Cerebellar nuclear complex (tissue), 1 donor: Measurements from ENCODE around the gene UQCRQ.

ENCODE experiments used
- DNase-seq, 2 experiments: peaks; one replicate each; lab custom pipeline; 2025; lab: John Stamatoyannopoulos, UW

The UQCRQ gene

DNA sequence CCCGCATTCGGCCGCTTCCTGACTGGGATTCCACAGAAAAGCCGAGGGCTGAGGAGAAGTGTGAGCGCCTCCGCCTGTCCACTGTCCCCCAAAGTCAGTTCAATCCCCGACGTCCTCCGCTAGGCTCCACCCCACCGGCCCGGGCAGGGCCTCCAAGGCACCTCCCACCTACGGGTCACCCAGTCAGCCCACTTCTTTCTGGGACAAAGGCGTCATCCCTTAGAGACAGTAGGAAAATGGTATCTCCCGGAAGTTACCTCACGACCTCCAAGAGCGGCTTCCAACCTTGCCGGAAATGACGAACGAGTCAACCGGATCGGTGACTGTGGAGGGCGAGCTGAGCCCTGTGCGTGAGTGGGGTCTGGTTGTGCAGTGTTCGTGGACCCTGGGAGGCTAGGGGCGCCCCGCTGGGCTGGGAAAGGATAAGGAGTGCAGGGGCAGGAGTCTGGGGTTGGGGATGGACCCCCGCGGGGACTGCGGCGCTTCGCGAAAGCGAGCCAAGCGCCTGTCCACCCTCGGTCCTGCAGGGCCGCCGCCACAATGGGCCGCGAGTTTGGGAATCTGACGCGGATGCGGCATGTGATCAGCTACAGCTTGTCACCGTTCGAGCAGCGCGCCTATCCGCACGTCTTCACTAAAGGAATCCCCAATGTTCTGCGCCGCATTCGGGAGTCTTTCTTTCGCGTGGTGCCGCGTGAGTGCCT, at the start of gene UQCRQ, which contains the start of gene GDF9:
Gene UQCRQ (plus strand): TSS at position 301 of the 704 bp plus-strand sequence. CDS start 240 bp downstream, at position 541.
Gene GDF9 (minus strand): TSS at position 128 of the 704 bp plus-strand sequence. CDS start 1,936 bp downstream, outside the sequence.
- peak; percentile 97 to 98 for DNase-seq

DNA sequence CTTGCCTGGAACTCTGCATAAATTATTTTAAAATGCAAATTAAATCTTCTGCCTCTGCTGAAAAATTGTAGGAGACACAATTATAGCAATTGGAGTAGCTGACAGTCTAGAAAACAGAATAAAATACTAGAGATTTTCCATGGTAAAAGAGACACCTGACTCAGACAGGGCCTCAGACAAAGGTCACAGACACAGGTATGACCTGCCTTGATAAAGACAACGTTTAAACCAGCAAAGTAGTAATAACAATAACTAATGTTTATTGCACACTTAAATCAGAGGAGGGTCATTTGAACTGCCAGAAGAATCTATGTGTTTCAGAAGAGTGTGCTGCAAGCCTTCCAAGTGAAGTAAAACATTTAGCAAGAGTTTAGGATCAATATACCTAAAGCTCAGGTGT, 49.4 kb upstream of the UQCRQ start:
- DNase-seq, result no peak

GRCh38 chr5:132819468-132819867, 47.0 kb upstream of the UQCRQ start:
- no peak for DNase-seq

- peak; percentile 9 to 74 for DNase-seq
These were observed 46.2 kb upstream of the UQCRQ start for GRCh38 chr5:132820162-132820754.

DNA sequence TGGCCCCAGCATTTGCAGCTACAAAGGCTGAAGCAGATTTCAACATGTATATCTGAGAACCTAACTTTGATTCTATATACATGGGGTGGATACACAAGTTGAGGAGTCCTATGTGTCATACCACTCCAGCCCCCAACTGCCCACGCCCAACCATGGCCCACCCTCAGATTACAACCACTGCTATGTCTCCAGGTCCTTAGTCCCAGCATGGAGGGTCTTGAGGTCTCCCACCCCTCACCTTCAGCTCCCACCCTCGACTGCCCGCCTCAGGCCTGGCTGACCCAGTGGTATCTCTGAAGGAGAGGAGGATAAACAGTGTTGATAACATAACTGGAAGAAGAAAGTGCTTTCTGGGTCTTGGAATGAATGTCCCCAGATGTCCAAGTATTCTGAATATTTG, 45.1 kb upstream of the UQCRQ start:
- no peak for DNase-seq

DNA sequence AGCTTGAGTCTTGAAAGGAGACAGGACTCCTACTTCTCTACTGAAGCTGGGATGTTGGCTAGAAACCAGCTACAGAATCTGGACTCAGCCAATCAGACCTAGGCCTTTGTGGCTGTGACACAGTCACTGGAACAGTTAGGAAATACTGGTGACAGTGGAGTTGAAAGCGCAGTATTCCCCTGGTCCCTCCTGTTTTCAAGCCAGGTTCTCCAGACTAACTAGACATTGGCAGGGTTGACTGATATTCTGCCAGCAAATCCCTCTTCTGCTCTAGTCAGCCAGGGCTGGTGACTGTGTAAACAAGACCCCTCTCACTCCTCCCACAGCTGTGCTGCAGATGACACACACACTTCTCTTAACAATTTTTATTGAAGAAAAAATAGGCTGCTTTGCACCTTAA, 44.7 kb upstream of the UQCRQ start:
- DNase-seq, result no peak

GRCh38 chr5:132822650-132823480, 43.6 kb upstream of the UQCRQ start:
- DNase-seq, result no peak

DNA sequence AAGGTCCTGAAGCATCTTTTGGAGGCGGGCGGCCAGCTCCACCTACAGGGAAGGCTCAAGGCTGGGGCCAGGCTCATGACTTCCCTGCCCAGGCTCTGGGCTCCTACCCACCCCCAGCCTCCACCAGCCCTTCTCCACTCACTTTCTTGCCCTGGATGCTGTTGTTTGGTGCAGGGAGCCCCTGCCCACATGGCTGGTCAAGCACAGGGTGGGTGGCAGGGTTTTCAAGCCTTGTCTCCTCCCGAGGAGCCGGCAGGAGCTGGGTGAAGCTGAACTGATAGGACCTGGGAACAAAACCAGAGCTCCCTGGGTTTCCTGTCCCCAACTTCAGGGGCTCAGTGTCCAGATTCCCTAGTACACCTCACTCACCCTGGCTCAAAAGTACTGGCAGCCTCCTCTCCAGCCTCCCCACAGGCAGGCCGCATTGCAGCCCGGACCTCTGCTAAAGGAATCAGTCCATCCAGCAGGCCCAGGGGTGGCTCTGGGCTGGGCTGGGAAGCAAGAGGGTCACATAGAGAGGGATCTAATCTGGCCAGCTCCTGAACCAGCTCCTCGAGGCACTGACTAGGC, 42.9 kb upstream of the UQCRQ start:
- no peak for DNase-seq

GRCh38 chr5:132824426-132824825, 42.0 kb upstream of the UQCRQ start:
- DNase-seq, result no peak

GRCh38 chr5:132825033-132825833, 41.2 kb upstream of the UQCRQ start:
- no peak for DNase-seq

DNA sequence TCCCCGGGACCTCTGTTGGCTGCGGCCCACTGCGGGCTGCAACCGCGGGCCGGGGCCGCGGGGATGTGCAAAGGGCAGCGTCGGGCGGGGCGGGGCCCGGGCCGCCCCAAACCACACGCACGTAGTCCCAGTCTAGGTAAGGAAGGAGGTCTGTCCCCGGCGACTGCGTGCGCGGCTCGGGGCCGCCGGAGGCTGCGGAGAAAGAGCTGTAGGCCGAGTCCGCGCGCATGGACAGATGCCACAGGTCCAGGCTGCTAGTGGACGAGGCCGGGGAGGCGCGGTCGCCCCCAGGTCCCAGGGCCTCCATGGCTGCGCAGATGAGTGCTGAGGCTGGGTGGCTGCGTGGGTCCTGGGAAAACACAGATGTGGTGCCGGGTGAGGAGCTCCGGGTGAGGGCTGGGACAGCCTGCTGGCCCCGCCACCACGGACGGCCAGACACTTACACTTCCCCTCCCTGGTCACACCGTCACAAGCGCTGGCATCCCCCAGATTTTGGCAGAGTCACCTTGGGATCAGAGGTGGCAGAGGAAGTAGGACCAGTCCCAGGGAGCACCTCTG, 40.5 kb upstream of the UQCRQ start:
- DNase-seq, result no peak

DNA sequence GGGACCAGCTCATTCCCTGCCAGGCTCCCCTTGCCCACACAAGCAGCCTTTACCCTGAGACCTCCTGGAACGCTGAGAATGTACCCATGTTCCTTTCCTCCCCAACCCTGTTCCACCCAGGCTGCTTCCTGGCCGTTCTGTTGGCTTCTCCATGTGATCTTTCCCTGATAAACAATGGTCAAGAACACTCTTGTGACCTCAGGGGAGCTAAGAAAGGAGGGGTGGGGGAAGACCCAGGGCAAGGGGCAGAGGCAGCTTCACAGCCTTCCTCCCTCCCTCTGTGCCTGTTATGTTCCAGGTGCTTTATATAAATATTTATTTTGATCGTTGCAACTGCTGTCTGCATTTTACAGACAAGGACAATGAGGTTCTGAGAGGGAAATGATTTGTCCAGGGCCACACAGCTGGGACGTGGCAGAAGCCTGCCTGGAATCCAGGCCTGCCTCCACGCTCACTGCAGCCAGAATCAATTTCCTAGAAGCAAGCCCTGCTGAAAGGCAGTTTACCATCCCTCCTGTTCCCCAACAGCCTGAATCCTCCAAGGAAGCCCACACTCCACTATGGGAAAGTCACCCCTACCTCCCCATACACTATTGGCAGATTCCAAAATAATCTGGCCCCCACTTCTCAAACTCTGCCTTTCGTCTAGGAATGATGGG, 39.9 kb upstream of the UQCRQ start:
- no peak for DNase-seq

- no peak for DNase-seq
These were observed 38.3 kb upstream of the UQCRQ start for GRCh38 chr5:132827943-132828673.

- DNase-seq, result no peak
These were observed 37.5 kb upstream of the UQCRQ start for GRCh38 chr5:132828846-132829494.

DNA sequence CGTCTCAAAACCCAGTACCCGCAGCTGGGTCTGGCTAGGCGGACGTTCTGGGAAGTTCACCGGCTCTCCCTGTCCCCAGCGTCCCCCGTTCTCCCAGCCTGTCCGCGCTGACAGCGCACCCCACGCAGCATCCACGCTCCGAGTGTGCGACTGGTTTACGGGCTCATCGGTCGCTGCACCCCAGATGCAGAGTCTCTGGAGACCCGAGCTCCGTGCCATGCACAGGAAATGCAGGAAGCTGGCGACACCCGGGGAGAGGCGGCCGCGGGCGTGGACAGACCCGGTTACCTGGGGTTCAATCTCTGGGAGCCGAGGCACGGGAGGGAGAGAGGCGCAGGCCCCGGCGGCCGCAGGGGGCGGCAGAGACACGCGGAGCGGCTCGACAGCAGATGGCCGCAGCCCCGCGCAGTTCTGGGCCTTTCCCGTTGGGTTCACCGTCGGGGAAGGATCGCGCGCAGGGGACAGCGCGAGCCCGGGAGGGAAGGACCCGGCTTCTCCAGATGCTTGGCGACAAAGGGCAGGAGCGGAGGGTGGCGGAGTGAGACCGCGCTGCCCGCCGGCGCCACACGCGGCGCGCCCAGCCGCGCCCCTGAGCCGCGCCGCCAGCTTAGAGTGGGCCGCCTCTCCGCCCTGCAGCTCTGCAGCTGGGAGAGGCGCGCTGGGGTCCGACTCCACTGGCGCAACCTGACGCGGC, 36.6 kb upstream of the UQCRQ start:
- no peak for DNase-seq

DNA sequence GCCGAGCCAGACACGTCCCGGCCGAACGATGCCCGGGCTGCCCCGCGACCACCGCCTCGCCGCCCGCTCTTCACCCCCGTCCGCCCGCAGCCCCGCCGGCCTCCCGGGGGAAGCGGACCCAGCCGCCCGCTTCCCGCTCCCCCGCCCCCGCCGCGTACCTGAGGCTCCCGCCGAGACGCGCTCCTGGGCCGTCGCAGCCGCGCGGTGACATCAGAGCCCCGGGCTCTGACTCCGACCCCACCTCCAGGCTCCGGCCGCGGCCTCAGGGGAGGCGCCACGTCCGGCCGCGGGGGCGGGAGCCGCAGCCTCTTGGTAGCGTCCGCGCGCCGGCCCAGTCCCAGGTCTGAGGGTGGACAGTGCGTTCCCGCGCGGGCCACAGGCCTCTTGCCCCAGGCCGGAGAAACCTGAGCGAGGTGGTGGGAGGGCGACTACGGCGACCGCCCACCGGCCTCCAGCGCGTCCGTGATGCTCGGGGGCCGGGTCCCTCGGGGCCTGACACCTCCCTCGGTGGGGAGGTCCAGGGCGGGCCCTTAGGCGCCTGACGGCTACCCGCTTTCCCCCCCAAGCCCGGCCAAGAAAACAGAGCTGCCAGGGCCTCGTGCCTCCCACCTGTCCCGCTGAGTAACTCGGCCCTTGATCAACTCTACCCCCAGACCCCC, 35.9 kb upstream of the UQCRQ start, which contains the start of gene SHROOM1:
Gene SHROOM1 (minus strand): TSS at position 212 of the 659 bp plus-strand sequence. CDS start 4,507 bp downstream, outside the sequence.
- DNase-seq, result no peak

DNA sequence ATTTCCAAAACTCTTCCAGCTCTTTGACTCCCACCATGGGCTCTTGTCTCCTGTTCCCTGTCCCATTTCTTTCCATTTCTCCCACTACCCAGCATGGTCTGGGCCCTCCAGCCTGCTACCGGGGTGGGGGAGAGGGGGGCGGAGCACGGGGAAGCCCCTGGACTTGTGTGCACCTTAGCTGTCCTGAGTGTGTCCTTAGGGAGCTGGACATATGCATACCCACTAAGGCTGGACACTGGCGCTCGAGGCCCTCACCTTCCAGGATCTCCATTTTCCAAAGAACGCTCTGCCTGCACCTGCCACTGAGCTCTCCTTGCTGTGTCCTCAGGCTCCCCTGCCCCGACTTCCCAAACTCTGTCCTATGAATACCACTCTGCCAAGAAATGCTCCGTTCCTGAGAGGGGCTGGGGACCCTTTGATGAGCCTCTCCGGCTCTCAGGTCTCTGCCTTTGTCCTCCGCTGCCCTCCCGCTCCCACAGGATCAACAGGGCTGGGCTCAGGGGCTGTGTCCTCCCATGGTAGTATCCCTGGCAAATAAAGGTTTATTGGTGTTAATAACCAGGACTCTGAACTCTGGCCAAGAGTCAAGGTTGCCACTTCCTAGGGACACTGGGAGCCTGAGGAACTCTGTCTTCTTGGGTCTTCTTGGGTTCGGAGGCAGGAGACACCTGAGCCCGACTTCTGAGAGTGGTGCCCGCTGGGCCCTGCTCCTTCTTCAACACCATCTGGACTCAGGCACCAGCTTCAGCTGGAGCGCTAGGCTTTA, 35.2 kb upstream of the UQCRQ start:
- DNase-seq, result no peak
